COLO829 (cell line): Measurements from ENCODE around the gene MAP2K7.

Experiments used
- DNase-seq: peaks from one replicate; pipeline ENCODE4 v3.0.0; 2012; ENCODE audit warnings: low spot score

Gene MAP2K7

GRCh38 chr19:7963566-7963965, 59.9 kb downstream of the MAP2K7 start:
- DNase-seq = no peak
